A549 (cell line): ENCODE results near the gene NPSR1.

Experiments
- ESRRA ChIP-seq: fragments of 150-350 bp; IDR thresholded peaks from 2 replicates; pipeline ENCODE4 v1.6.1; 2014; ENCODE audit warnings: mild to moderate bottlenecking, low read length, borderline replicate concordance
- TF ChIP-seq, protein P1 (sequence below): fragments of >200 bp; sonication (Bioruptor Twin); formaldehyde crosslinking; IDR thresholded peaks from 3 replicates; pipeline ENCODE4 v1.5.1; 2016

DNA sequence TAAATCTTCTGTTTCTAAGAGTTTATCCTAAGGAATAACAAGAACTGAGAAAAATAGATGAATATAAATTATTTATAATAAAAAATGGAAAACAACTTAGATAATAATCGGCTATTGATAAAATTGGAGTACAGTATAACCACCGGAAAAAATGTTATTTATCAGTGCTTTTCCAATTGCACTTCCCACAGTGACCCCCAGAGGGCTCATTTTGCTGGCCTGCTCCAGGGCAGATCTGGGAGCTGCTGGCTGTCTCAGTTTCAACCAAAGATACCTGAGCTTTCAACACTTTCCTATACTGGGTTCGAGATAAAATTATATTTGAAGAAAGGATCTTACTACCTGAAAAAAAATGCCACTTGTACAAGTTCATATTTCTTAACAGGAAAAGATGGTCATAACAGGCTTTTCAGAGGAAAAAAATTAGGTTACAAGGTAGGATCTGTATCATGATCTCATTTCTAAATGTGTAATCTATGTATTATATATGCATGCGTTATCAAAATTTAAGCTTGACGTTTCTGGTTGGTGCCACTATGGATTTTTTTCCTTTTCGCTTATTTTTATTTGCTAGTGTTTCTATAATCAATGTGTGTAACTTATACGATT is 165.7 kb downstream of the NPSR1 start:
- TF ChIP-seq, protein P1, sequence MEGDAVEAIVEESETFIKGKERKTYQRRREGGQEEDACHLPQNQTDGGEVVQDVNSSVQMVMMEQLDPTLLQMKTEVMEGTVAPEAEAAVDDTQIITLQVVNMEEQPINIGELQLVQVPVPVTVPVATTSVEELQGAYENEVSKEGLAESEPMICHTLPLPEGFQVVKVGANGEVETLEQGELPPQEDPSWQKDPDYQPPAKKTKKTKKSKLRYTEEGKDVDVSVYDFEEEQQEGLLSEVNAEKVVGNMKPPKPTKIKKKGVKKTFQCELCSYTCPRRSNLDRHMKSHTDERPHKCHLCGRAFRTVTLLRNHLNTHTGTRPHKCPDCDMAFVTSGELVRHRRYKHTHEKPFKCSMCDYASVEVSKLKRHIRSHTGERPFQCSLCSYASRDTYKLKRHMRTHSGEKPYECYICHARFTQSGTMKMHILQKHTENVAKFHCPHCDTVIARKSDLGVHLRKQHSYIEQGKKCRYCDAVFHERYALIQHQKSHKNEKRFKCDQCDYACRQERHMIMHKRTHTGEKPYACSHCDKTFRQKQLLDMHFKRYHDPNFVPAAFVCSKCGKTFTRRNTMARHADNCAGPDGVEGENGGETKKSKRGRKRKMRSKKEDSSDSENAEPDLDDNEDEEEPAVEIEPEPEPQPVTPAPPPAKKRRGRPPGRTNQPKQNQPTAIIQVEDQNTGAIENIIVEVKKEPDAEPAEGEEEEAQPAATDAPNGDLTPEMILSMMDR, result peak; percentile 87
- no peak for TF ChIP-seq ESRRA
